ENCODE results near the gene LBHD1.

The LBHD1 gene

DNA sequence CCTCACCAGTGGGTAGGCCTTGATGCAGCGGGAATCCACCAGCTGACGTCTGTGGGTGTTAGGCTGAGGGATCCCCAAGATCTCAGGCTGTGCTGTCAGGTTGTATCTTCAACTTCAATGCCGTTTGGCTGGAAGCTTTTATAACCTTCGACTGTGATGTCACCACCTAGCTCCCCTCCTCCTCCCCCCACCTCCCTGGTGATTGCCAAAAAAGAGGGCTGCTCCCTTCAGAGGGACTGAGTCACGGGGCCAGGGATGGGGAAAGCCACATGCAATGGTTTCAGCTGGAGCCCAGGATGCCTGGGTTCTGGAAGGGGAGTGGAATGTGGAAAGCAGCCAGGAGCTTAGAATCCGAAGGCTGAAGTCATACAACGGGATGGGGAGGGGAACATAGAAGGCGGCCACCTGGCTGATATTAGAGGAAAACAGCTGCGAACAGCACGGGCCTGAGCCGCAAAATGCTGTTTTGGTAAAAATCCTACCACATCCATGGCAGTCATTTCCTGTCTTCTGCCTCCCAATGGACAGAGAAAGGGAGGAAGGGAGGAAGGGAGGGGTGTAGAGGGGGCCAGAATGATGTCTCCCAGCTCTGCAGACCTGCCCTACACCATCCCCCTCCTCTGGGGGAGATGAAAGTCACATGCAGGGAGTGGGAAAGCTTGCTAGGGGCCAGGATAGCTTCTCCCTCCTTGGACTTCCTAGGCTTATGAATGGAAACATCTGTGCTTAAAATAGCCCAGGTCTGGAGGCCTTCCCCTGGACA is 17.5 kb upstream of the LBHD1 start, which contains the start of gene LRRN4CL:
TSS of gene LRRN4CL (minus strand) at position 110 of the 763 bp plus-strand sequence. CDS start 1,022 bp downstream, outside the sequence.
- H3K4me3 ChIP-seq (ENCODE audit: low read length) = peak within 1 kb of the TSS; percentile 70
- DNase-seq (ENCODE audit: low read depth) = peak; percentile 99
- TF ChIP-seq, protein P1, sequence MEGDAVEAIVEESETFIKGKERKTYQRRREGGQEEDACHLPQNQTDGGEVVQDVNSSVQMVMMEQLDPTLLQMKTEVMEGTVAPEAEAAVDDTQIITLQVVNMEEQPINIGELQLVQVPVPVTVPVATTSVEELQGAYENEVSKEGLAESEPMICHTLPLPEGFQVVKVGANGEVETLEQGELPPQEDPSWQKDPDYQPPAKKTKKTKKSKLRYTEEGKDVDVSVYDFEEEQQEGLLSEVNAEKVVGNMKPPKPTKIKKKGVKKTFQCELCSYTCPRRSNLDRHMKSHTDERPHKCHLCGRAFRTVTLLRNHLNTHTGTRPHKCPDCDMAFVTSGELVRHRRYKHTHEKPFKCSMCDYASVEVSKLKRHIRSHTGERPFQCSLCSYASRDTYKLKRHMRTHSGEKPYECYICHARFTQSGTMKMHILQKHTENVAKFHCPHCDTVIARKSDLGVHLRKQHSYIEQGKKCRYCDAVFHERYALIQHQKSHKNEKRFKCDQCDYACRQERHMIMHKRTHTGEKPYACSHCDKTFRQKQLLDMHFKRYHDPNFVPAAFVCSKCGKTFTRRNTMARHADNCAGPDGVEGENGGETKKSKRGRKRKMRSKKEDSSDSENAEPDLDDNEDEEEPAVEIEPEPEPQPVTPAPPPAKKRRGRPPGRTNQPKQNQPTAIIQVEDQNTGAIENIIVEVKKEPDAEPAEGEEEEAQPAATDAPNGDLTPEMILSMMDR (conservative IDR thresholded peaks at IDR 0.05; ENCODE audit: low read length) = peak; percentile 16; the same call in 1 of the 2 replicates

DNA sequence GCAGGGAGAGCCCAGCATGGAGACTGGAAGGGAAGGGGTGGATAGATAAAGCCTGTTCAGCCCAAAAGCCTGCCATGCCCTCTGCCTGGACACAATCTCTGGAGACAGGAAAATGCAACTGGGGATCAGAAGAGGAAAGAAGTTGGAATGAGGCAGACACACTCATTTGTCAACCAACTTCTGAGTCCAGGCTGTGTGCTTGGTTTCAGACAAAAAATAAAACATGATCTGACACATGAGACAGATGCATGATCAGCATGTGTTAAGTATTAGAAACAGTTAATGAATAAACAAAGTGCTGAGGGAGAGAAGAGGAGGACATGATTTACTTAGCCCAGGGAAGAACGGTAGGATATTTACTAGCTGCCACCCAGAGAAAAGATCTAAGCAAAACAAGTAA is 16.4 kb upstream of the LBHD1 start:
- H3K4me3 ChIP-seq (ENCODE audit: low read length) = peak overlapping the region; percentile 70
- peak; percentile 29 for DNase-seq (ENCODE audit: low read depth)
- TF ChIP-seq, protein P1 (conservative IDR thresholded peaks at IDR 0.05; ENCODE audit: low read length) = no peak

DNA sequence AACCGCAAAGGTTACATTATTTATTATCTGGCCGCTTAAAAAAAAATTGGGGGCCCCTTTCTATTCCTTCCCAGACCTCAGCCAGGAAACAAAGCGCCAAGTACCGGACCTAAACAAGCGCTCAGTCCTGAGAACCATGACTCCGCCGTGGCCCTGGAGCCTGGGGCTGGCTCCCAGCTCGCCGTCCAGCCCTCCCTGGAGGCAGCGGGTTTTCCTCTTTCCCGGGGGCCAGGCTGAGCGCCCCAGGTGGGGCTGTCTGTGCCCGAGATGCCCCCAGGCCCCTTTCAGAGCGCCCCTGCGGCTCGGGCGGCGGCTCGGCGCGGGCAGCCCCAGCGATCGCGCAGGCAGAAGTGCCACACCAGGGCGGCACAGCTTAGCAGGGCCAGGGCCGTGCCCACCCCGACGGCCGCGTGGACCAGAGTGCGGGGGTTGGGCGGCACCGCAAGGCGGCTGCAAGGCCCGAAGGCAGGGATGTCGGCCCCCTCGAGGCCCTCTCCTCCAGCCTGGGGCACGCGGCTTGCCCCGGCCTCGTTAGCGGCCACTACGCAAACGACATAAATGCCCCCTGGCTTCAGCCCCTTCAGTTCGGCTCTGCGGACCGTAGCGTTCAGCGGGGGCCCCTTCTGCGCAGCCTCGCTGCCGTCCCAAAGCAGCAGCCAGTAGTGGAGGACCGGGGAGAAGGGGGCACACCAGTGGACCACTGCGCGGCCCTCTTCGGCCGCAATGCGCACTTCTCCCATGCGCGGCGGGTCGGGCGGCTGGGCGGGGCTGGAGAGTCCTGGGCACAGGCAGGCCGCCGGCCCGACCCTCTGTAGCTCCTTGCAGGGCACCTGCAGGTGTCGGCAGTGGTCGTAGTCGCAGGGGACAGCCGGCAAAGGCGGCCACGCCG is 15.7 kb upstream of the LBHD1 start:
- H3K4me3 ChIP-seq (ENCODE audit: low read length) = peak overlapping the region; percentile 70
- TF ChIP-seq, protein P1 (conservative IDR thresholded peaks at IDR 0.05; ENCODE audit: low read length) = no peak
- no peak for DNase-seq (ENCODE audit: low read depth)

DNA sequence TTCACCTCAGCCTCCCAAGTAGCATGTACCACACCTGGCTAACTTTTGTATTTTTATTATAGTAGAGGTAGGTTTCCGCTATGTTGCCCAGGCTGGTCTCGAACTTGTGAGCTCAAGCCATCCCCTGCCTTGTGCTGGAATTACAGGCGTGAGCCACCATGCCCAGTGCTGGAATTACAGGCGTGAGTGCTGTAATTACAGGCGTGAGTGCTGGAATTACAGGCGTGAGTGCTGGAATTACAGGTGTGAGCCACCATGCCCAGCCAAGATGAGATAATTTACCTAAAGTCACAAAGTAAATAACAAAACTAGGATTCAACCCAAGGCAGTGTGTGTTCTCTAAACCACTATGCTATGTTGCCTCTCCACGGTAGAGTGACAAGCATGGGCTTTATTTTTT is 10.5 kb upstream of the LBHD1 start:
- TF ChIP-seq, protein P1 (conservative IDR thresholded peaks at IDR 0.05; ENCODE audit: low read length) = no peak
- no peak overlapping the region for H3K4me3 ChIP-seq (ENCODE audit: low read length)
- DNase-seq (ENCODE audit: low read depth) = no peak

DNA sequence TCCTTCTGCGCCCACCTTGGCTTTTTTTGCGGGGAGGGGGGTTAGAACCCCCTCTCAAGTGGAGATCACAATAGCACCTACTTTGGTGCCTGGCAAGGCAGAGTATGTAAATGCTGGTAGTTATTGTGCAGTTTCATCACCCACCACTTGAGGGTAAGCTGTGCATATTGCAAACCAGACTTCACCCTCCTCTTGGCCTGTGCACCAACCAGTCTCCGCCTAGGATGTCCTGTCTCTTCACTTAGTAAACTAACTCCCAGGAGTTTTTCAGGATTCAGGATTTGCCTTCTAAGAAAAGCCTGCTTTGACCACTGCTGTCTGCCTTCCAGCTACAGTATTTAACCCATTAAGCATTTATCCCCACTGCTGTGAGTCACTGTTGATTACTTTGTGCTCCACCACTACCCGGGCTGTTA is 8.8 kb upstream of the LBHD1 start:
- TF ChIP-seq, protein P1 (conservative IDR thresholded peaks at IDR 0.05; ENCODE audit: low read length) = peak; percentile 80
- peak; percentile 88 for DNase-seq (ENCODE audit: low read depth)
- no peak overlapping the region for H3K4me3 ChIP-seq (ENCODE audit: low read length)

DNA sequence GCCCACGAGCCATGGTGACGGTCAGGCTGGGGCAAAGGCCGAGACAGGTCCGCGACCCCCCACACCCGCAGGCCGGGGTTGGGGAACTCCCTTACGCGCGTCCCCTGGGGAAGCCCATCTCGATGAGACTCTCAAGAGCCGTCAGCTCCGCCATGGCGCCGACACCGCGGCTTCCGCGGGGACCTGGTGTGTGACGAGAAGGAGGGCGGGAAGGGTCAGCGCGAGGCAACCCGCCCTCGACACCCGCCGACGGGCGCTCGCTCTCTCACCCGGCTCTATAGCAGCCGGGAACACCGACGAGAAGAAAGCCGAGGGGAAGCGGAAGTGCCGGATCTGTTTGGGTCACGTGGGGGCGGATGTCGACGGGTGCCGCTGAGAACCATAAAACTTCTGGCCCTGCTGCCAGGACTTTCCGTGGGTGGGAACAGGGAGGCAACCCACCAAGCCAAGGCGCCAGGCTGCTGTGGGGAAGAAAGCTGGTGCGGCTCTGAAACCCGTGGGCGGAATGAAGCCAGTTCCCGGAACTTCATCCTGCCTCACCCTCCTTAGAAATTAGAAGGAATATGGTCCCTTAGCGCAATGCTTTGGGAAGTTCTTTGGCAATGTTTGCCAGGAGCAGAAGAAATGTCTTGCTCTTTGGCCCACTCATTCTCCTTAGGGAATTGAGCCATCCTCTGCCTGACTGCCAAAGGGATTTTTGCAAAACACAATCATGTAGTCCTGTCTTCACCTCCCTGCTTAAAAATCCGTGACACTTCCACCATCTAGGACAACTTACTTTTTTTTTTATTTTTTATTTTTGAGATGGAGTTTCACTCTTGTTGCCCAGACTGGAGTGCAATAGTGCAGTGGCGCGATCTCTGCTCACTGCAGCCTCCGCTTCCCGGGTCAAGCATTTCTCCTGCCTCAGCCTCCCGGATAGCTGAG is 7.0 kb upstream of the LBHD1 start, which contains the start of gene UBXN1:
TSS of gene UBXN1 (minus strand) at position 304 of the 927 bp plus-strand sequence. CDS start at position 154, 150 bp downstream.
- H3K4me3 ChIP-seq (ENCODE audit: low read length) = peak within 1 kb of the TSS; percentile 95
- TF ChIP-seq, protein P1 (conservative IDR thresholded peaks at IDR 0.05; ENCODE audit: low read length) = no peak
- peak; percentile 97 for DNase-seq (ENCODE audit: low read depth)

All from AG10803 (cell line).